GM12878 (cell line): ENCODE results near the gene SIRT7. TPM values are rescaled to one million over a fixed set of nuclear protein-coding genes. Genes with fewer than 3 reads are reported as not detected.

Experiments used
- BHLHE40 ChIP-seq, 2 experiments: fragments of 450-650 bp in 1 of 2; IDR thresholded peaks; 2 replicates each; pipeline ENCODE4 v1.6.1; 2011 to 2017; ENCODE audit warnings: low read depth in 2 of 2, borderline replicate concordance in 1 of 2, improper control_type of control experiment in 1 of 2, low read length in 1 of 2, mild to moderate bottlenecking in 1 of 2
- DPF2 ChIP-seq: fragments of 450-650 bp; IDR thresholded peaks from 2 replicates; pipeline ENCODE4 v1.6.1; 2017; ENCODE audit warnings: mild to moderate bottlenecking
- EGR1 ChIP-seq, 2 experiments: IDR thresholded peaks; 1 replicate in 1 of 2; 2 replicates in 1 of 2; pipeline ENCODE4 v1.6.1; 2011 to 2012; ENCODE audit warnings: low read depth in 2 of 2, low read length in 2 of 2, borderline replicate concordance in 1 of 2, mild to moderate bottlenecking in 1 of 2, moderate library complexity in 1 of 2
- ESRRA ChIP-seq: IDR thresholded peaks from 2 replicates; pipeline ENCODE4 v1.6.1; 2012; ENCODE audit warnings: mild to moderate bottlenecking, low read length, improper control_type of control experiment
- HDAC2 ChIP-seq: fragments of 200-600 bp; sonication (generic); IDR thresholded peaks from 2 replicates; pipeline ENCODE4 v1.6.1; 2017
- JUNB ChIP-seq: IDR thresholded peaks from 2 replicates; pipeline ENCODE4 v1.6.1; 2016; ENCODE audit warnings: antibody characterized with exemption, mild to moderate bottlenecking
- MAX ChIP-seq: IDR thresholded peaks from 2 replicates; pipeline ENCODE4 v1.6.1; 2012; ENCODE audit warnings: low read depth, low read length, improper control_type of control experiment
- MTA3 ChIP-seq: IDR thresholded peaks from 2 replicates; pipeline ENCODE4 v1.6.1; 2012; ENCODE audit warnings: low read length, inconsistent platforms, borderline replicate concordance
- NFYA ChIP-seq: IDR thresholded peaks from 2 replicates; pipeline ENCODE4 v1.6.1; 2011; ENCODE audit warnings: low read depth, mild to moderate bottlenecking, low read length, improper control_type of control experiment, borderline replicate concordance
- NR2C2 ChIP-seq: IDR thresholded peaks from 2 replicates; pipeline ENCODE4 v1.6.1; 2011; ENCODE audit warnings: borderline replicate concordance, low read depth; ENCODE audit not compliant: control insufficient read depth, insufficient read length
- NR2F1 ChIP-seq: fragments of 450-650 bp; conservative IDR thresholded peaks from 2 replicates; pipeline ENCODE4 v1.6.1; 2017; ENCODE audit warnings: mild to moderate bottlenecking
- NRF1 ChIP-seq: conservative IDR thresholded peaks from 2 replicates; pipeline ENCODE4 v1.6.1; 2011; ENCODE audit warnings: mild to moderate bottlenecking, low read depth, low read length, improper control_type of control experiment
- POU2F2 ChIP-seq: IDR thresholded peaks from 3 replicates; pipeline ENCODE4 v1.6.1; 2011; ENCODE audit warnings: low read depth, mild to moderate bottlenecking, low read length, borderline replicate concordance
- SIX5 ChIP-seq: IDR thresholded peaks from 2 replicates; pipeline ENCODE4 v1.6.1; 2011; ENCODE audit warnings: mild to moderate bottlenecking, low read depth, low read length, moderate library complexity; ENCODE audit not compliant: severe bottlenecking
- SMARCA5 ChIP-seq: fragments of 450-650 bp; IDR thresholded peaks from 2 replicates; pipeline ENCODE4 v1.6.1; 2017; ENCODE audit warnings: mild to moderate bottlenecking
- TARDBP ChIP-seq: IDR thresholded peaks from 2 replicates; pipeline ENCODE4 v1.6.1; 2016; ENCODE audit warnings: borderline replicate concordance
- ZBED1 ChIP-seq: IDR thresholded peaks from 2 replicates; pipeline ENCODE4 v1.6.1; 2016; ENCODE audit warnings: borderline replicate concordance
- ZNF24 ChIP-seq: fragments of 450-650 bp; IDR thresholded peaks from 2 replicates; pipeline ENCODE4 v1.6.1; 2017; ENCODE audit warnings: antibody characterized with exemption, mild to moderate bottlenecking
- polyA plus RNA-seq, 11 experiments: library from polyadenylated mRNA; depleted of rRNA in 4 of 11; unstranded in 6 of 11; stranded (reverse) in 5 of 11; fragments of >200 nt; fragmentation: Nextera tagmentation in 4 of 11; fragmentation: Illumina TruSeq in 1 of 11; extraction: Ambion mirVana in 4 of 11; extraction: Trizol in 1 of 11; gene quantifications; 1 replicate in 1 of 11; 2 replicates in 10 of 11; pipeline versions ENCODE4 v1.2.1 to v1.2.3, GENCODE V29; 2011 to 2016; ENCODE audit warnings: inconsistent platforms in 2 of 11, missing spikeins in 2 of 11, low read depth in 1 of 11
- total RNA-seq, 4 experiments: library from RNA; depleted of rRNA in 3 of 4; stranded (reverse); fragments of >200 nt in 3 of 4; fragmentation: Illumina TruSeq in 1 of 4; extraction: Trizol in 1 of 4; gene quantifications; 2 replicates each; pipeline versions ENCODE4 v1.2.1 to v1.2.3, GENCODE V29; 2013 to 2021
- TF ChIP-seq, protein P1 (sequence below): fragments of 450-650 bp; IDR thresholded peaks from 2 replicates; pipeline ENCODE4 v1.6.1; 2017; ENCODE audit warnings: low read depth, mild to moderate bottlenecking, moderate library complexity
- TF ChIP-seq, protein P2 (sequence below): fragments of 450-650 bp; IDR thresholded peaks from 2 replicates; pipeline ENCODE4 v1.6.1; 2017; ENCODE audit warnings: borderline replicate concordance
- TF ChIP-seq, protein P3 (sequence below): fragments of 450-650 bp; formaldehyde crosslinking; IDR thresholded peaks from 2 replicates; pipeline ENCODE4 v1.4.0; 2022; ENCODE audit warnings: mild to moderate bottlenecking, moderate library complexity

SIRT7 gene
- total and polyA plus RNA-seq, 10 of the 15 experiments (the other 5 are each of a cell fraction or from before 2014, with no cell fraction given), result 1.2 to 56.2 (median 22.7) TPM

- TF ChIP-seq, protein P1, sequence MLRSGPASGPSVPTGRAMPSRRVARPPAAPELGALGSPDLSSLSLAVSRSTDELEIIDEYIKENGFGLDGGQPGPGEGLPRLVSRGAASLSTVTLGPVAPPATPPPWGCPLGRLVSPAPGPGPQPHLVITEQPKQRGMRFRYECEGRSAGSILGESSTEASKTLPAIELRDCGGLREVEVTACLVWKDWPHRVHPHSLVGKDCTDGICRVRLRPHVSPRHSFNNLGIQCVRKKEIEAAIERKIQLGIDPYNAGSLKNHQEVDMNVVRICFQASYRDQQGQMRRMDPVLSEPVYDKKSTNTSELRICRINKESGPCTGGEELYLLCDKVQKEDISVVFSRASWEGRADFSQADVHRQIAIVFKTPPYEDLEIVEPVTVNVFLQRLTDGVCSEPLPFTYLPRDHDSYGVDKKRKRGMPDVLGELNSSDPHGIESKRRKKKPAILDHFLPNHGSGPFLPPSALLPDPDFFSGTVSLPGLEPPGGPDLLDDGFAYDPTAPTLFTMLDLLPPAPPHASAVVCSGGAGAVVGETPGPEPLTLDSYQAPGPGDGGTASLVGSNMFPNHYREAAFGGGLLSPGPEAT, result no peak
- TF ChIP-seq, protein P2, sequence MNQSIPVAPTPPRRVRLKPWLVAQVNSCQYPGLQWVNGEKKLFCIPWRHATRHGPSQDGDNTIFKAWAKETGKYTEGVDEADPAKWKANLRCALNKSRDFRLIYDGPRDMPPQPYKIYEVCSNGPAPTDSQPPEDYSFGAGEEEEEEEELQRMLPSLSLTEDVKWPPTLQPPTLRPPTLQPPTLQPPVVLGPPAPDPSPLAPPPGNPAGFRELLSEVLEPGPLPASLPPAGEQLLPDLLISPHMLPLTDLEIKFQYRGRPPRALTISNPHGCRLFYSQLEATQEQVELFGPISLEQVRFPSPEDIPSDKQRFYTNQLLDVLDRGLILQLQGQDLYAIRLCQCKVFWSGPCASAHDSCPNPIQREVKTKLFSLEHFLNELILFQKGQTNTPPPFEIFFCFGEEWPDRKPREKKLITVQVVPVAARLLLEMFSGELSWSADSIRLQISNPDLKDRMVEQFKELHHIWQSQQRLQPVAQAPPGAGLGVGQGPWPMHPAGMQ, result no peak
- TF ChIP-seq NR2F1, result peak; percentile 48; the same call in 1 of the 2 replicates
- TF ChIP-seq NFYA, result no peak
- TF ChIP-seq HDAC2, result no peak
- TF ChIP-seq NRF1, result no peak
- TF ChIP-seq NR2C2, result no peak
- TF ChIP-seq SMARCA5, result 0 out of 2 replicates have a peak, but pooled peaks have one; percentile 57
- no peak for TF ChIP-seq MTA3
- TF ChIP-seq DPF2, result no peak
- TF ChIP-seq, protein P3, sequence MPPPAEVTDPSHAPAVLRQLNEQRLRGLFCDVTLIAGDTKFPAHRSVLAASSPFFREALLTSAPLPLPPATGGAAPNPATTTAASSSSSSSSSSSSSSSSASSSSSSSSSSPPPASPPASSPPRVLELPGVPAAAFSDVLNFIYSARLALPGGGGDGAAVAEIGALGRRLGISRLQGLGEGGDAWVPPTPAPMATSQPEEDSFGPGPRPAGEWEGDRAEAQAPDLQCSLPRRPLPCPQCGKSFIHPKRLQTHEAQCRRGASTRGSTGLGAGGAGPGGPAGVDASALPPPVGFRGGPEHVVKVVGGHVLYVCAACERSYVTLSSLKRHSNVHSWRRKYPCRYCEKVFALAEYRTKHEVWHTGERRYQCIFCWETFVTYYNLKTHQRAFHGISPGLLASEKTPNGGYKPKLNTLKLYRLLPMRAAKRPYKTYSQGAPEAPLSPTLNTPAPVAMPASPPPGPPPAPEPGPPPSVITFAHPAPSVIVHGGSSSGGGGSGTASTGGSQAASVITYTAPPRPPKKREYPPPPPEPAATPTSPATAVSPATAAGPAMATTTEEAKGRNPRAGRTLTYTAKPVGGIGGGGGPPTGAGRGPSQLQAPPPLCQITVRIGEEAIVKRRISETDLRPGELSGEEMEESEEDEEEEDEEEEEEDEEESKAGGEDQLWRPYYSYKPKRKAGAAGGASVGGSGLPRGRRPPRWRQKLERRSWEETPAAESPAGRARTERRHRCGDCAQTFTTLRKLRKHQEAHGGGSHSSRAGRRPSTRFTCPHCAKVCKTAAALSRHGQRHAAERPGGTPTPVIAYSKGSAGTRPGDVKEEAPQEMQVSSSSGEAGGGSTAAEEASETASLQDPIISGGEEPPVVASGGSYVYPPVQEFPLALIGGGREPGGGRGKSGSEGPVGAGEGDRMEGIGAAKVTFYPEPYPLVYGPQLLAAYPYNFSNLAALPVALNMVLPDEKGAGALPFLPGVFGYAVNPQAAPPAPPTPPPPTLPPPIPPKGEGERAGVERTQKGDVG (CRISPR knock-in tag), result no peak
- no peak; the same call in 1 of the 3 replicates for TF ChIP-seq POU2F2
- TF ChIP-seq ZNF24, result no peak
- no peak for TF ChIP-seq TARDBP
- TF ChIP-seq SIX5, result no peak
- TF ChIP-seq MAX, result peak; percentile 48; the same call in 1 of the 2 replicates
- no peak for TF ChIP-seq ESRRA
- no peak for TF ChIP-seq JUNB
- TF ChIP-seq BHLHE40 (IDR thresholded peaks at IDR 0.05; ENCODE audit: borderline replicate concordance in 1 of 2, low read depth in 2 of 2, low read length in 1 of 2), result peak in 1 of 2 experiments; percentile 41; a peak in 1 of 4 replicates
- TF ChIP-seq EGR1 (IDR thresholded peaks at IDR 0.05; ENCODE audit: borderline replicate concordance in 1 of 2, low read depth in 2 of 2, low read length in 2 of 2), result peak in 1 of 2 experiments; percentile 55; a peak in 2 of 3 replicates
- no peak for TF ChIP-seq ZBED1
These were observed 48.5 kb downstream of the SIRT7 start (continued) for GRCh38 chr17:81869221-81870130.
